Eye (tissue), 1 donor: ENCODE data around the gene CREG1.

Experiments used
- DNase-seq: peaks from one replicate; pipeline ENCODE4 v3.0.0-alpha.2; 2015

The CREG1 gene

GRCh38 chr1:167529829-167530474 is 23.6 kb downstream of the CREG1 start:
- DNase-seq, result peak; percentile 50

GRCh38 chr1:167528057-167528728 is 25.4 kb downstream of the CREG1 start:
- no peak for DNase-seq

GRCh38 chr1:167526667-167527383 is 26.7 kb downstream of the CREG1 start:
- DNase-seq, result no peak

DNA sequence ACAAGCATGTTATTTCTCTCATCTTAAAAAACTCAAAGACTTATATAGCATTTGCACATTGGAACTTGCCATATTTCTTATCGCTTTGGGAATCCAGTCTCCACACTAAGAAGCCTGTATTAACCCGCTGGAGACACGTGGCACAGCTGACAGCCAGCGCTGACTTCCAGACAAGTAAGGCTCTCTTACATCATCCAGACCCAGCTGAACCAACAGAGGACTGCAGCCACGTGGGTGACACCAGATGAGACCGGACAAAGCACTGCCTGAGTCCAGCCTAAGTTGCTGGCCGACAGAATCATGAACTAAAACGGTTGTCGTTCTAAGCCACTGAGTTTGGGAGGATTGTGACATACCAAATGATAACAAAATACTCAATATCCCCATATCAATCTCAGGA is 28.9 kb downstream of the CREG1 start:
- DNase-seq, result no peak

- DNase-seq, result no peak
Measured at GRCh38 chr1:167522246-167522645, 31.3 kb downstream of the CREG1 start.

GRCh38 chr1:167520711-167521206 is 32.8 kb downstream of the CREG1 start:
- no peak for DNase-seq

DNA sequence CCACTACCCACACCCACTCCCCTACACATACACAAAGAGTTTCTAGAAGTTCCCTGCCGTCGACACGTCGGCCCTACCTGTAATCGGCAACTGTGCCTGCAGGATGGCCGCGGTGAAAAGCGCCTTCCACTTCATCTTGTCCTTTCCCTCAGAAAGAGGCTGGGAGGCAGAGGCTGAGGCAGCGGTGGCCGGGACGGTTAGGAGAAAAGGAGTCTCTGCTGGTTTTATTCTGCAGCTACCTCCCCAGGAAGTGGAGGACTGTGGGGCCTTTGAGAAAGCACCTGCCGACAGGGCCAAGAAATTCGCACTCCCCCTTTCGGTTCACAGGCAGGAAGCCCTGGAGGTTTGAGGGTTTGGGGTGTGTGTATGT is 35.2 kb downstream of the CREG1 start, which contains the start of gene CD247:
CD247 (minus strand) TSS at position 199 of the 370 bp plus-strand sequence; CDS start at position 135, 64 bp downstream.
- DNase-seq, result no peak

DNA sequence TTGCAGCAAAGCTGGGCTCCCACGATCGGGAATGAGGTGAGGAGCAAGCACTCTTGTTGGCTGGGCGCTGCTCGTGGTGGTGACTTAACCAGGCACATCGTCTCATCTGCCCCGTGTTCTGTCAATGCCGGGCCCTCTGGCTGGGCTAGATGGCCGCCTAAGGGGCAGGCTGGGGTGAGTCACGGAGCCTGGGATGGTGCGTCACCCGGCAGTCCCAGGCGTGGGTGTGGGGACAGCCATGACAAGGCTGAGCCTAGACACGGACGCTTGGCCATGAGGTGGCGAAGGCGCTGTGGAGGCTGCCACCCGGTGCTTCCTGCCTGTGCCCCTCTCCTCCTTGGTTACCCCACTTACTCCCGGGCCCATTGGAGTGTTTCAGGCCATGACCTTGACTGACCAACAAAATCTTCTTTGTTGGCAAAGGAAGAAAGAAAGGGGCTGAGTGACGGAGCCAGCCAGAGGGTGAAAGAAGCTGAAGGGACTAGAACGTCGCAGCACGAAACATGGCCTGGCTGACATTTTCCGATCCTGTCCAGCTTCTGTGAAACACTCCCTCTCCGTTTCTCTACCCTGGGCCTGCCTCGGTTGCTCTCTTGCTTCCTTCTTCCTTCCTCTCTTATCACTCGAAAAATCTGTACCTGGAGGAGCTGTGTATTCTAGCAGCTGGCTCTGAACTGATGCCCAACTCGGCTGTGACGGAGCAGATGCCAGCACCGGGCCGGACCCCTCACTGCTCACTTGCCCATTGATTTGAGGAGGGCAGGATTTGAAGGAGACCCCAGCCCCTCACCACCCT is 35.8 kb downstream of the CREG1 start:
- DNase-seq, result no peak

GRCh38 chr1:167516404-167517388 is 36.9 kb downstream of the CREG1 start:
- DNase-seq, result no peak

DNA sequence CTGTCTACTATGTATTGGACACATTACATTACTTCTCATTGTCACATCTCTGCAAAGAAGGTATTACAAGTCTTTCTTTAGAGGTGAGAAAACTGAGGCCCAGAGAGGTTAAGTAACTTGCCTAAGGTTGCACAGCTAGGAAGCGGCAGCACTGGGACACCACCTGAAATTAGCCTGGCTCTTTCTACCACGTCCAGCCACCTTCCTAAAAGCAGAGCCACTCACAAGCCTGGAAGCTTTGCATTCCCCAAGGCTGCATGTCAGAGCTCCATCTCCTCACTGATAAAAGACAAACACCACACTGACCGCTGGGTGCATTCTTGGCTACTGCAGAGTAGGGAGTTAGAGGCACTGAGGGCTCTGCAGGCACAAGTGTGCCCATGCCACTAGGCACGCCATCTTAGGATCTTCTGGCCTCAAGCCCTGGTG is 37.7 kb downstream of the CREG1 start:
- no peak for DNase-seq

- DNase-seq, result no peak
Measured at GRCh38 chr1:167515461-167515860, 38.1 kb downstream of the CREG1 start.

DNA sequence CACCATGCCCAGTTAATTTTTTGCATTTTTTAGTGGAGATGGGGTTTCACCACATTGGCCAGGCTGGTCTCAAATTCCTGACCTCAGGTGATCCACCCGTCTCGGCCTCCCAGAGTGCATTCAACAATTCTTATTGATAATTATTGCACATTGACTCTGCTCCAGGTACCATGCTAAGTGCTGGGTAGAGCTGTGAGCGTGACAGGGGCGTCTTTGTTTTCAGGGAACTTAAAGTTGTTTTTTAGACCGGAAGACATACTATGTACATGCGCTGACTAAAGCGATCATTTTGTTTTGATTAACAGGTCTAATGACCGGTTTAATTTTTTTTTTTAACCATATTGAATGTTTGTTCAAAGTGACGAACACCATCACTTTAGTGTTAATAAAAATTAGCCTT is 39.3 kb downstream of the CREG1 start:
- no peak for DNase-seq

DNA sequence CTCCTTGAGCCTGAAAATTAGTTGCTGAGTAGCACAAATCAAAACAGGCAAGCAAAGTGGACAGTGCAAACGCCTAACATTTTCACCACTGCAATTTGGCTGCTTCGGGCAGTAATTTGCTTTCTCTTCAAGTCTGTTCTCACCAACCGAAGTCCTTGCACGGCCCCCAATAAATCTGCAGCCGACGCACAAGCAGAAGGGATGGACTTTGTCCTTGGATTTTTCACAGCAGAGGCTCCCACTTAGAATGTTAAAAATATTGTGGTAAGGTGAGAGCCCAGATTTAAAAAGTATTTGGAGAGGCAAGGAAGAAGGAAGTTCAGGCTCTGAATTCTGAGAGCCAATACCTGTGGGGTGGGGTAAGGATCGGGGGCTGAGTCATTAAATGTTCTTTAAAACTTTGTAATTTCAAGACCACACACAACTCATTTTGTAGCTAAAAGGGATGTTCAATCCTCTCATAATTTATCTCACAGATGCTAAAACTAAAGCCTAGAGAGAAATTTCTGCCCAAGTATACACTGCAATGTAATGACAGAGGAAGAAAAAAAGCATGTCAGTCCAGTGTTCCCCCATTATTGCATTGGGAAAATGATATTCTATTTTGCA is 41.4 kb downstream of the CREG1 start:
- no peak for DNase-seq

- DNase-seq, result no peak
Measured at GRCh38 chr1:167511374-167511986, 42.1 kb downstream of the CREG1 start.

DNA sequence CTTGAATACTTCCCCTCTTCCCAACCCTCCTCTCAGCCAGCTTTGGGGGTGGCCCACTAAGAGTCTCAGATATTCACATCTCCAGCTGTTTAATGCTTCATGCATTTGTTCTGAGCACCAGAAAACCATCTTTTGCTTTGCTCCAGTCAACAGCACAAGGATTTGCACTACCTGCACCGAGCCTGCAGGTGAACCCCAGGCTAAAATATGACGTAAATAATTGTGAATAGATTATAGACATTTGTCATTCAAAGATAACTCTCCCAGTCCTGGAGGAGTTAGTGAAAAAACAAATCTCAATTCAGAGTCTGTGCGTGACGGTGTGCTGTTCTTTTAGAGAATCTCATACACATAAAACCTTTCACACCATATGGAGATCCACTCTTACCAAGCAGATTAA is 42.7 kb downstream of the CREG1 start:
- no peak for DNase-seq

DNA sequence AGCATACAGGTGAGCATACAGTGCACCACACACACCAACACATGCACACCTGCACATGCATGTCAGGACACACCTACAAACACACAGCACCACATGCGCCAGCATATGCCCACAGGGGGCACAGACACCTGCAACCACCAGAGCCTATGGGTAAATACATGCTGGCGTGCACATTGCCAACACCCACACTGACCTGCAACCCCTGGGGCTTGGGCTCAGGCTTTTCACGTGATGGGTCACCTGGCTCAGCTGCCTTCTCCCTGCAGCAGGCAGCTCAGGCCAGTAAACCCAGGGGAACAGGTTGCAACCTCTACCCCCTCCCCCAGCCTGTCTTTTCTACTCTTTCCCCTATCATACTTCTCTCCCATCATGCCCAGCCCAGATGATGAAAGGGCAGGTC is 43.3 kb downstream of the CREG1 start:
- DNase-seq, result no peak

DNA sequence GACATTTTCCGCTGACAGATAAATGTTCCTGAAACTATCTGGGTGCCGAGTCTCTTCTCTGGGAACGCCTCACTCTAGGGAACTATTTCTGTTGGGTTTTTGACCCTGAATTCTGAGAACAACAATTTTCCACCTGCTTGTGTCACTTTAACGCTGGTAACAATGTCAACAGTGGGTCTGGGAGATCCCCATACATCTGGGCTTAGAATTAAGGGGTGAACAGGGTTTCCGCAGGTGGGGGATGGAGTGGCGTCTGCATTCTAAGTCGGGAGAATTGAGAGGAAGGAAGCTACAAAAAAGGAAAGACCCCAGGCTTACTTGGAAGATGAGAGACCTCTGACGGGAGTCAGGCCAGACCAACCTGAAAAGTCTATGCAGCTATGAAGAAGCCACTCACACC is 44.0 kb downstream of the CREG1 start:
- no peak for DNase-seq

- no peak for DNase-seq
Measured at GRCh38 chr1:167507719-167508118, 45.8 kb downstream of the CREG1 start.

GRCh38 chr1:167504467-167504827 is 49.1 kb downstream of the CREG1 start:
- no peak for DNase-seq

DNA sequence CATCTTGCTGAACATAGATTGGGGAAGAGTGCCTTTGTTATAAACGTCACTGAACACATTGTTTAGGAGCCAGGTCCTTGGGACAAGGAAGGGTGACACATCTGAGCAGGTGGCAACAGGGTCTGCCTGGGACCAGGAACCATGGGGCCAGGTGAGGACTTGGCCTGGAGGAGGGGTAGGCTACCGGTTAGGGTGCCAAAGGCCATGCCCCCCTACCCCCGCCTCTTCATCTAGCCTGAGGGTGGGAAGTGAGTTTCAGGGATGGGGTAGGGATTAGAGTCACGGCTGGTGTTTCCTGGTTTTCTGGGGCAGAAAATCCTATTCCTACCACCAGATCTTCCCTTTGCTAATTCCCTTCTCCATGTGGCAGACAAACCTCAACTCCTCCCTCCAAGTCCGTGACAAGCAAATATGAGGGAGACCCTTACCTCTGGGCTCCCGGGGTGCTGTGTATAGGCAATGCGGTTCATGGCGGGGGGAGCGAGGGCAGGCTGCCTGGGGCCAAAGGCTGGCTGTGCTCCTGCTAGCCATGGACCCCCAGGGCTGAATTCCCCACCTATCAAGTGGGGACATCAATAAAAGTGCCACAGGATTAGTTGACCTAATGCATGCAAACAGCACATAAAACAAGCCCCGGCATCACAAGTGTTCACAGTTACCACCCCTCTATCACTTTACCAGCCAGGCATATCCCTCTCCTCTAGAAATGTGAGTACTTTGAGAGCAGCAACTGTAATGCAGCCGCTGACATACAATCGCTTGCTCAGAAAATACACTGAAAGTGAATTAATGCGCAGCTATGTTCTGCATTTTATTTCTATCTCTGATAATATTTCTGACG is 49.7 kb downstream of the CREG1 start:
- no peak for DNase-seq
